Measurements from ENCODE around the gene AFDN. TPM values are rescaled to one million over a fixed set of nuclear protein-coding genes. Genes with fewer than 3 reads are reported as not detected.
A peak's percentile ranks its signal among the peaks of the same experiment; 100 is the strongest.

Gene AFDN
- total and polyA plus RNA-seq, 2 of the 8 experiments (the other 6 are each of a cell fraction or from before 2014, with no cell fraction given), result 53.4 to 192 TPM

GRCh38 chr6:167937948-167938911 is 111.5 kb downstream of the AFDN start:
- ChIA-PET POLR2A (ENCODE audit: partially characterized antibody) (interaction anchor here (0.7 kb wide), 2 partner anchors 9 to 111 kb away, joined by 3 to 4 read pairs; no protein-coding TSS in a partner anchor), CTCF (ENCODE audit: partially characterized antibody) (interaction anchor here (0.6 to 1.5 kb wide), 5 partner anchors 10 to 112 kb away, joined by 3 to 6 read pairs (median 4); no protein-coding TSS in a partner anchor)
- H2AK5ac ChIP-seq (ENCODE audit: low read depth, low read length), result no peak overlapping the region
- no peak for FAIRE-seq
- peaks cover 0 to 10% of the 10 kb centered on the region in 2 experiments; a peak in 2 of 4 replicates for H3K79me2 ChIP-seq (ENCODE audit: control insufficient read depth in 1 of 2, insufficient read depth in 2 of 2, low read length in 2 of 2)
- H3K18ac ChIP-seq (ENCODE audit: extremely low read depth, low read length), result peak overlapping the region; percentile 42; the same call in 1 of the 2 replicates
- no peak overlapping the region for H4K8ac ChIP-seq (ENCODE audit: extremely low read depth, insufficient read depth, low read length)
- no peaks in the 10 kb centered on the region for H3K27me3 ChIP-seq (replicated peaks in 1 of 4; ENCODE audit: control insufficient read depth in 3 of 4, extremely low read depth in 1 of 4, insufficient read depth in 3 of 4, low read length in 3 of 4)
- H4K20me1 ChIP-seq (replicated peaks in 1 of 2; ENCODE audit: control insufficient read depth in 1 of 2, insufficient read depth in 2 of 2, low read length in 2 of 2), result peaks cover 0 to 1% of the 10 kb centered on the region in 2 experiments
- peak overlapping the region; percentile 44; the same call in 1 of the 2 replicates for H3K27ac ChIP-seq (ENCODE audit: low read depth, low read length)
- peak in 1 of 2 experiments; percentile 43 for DNase-seq (ENCODE audit: low read depth in 1 of 2, low spot score in 2 of 2)
- H2AFZ ChIP-seq (ENCODE audit: low read length), result no peak overlapping the region
- H3K9me3 ChIP-seq (ENCODE audit: insufficient read depth in 2 of 2, low read depth in 1 of 2, low read length in 1 of 2), result no peaks in the 10 kb centered on the region
- no peak overlapping the region for H3K23ac ChIP-seq (ENCODE audit: insufficient read length)
- no peak overlapping the region for H3K9ac ChIP-seq (replicated peaks in 1 of 4; ENCODE audit: extremely low read depth in 1 of 4, low read depth in 3 of 4, low read length in 3 of 4)
- H3K56ac ChIP-seq (replicated peaks; ENCODE audit: insufficient read length, low read depth, low read length), result no peak overlapping the region
- H4K91ac ChIP-seq (replicated peaks; ENCODE audit: insufficient read length, low read length), result no peak overlapping the region
- no peak overlapping the region for H2BK120ac ChIP-seq (replicated peaks; ENCODE audit: low read depth, low read length)
- H3K79me1 ChIP-seq (ENCODE audit: low read depth, low read length), result peaks cover 2% of the 10 kb centered on the region; the same call in 1 of the 2 replicates
- H3K4ac ChIP-seq (replicated peaks; ENCODE audit: insufficient read length, low read depth, low read length), result no peak overlapping the region
- H3K36me3 ChIP-seq (ENCODE audit: control insufficient read depth in 2 of 4, insufficient read depth in 4 of 4, low read length in 3 of 4), result peaks cover 2 to 20% (median 8%) of the 10 kb centered on the region in 4 experiments; a peak in 6 of 8 replicates
- peaks cover 0 to 4% (median 0%) of the 10 kb centered on the region in 4 experiments; a peak in 1 of 7 replicates for H3K4me1 ChIP-seq (replicated peaks in 1 of 4; ENCODE audit: control insufficient read depth in 3 of 4, insufficient read depth in 4 of 4, low read length in 3 of 4)
- no peak overlapping the region for H2BK20ac ChIP-seq (ENCODE audit: low read length)
- H2BK5ac ChIP-seq (ENCODE audit: low read depth, low read length), result 0 out of 2 replicates have a peak overlapping the region, but pooled peaks have one; percentile 57
- H4K5ac ChIP-seq (ENCODE audit: insufficient read length, low read depth, low read length), result no peak overlapping the region
- no peak overlapping the region for H3K4me2 ChIP-seq (ENCODE audit: insufficient read depth in 1 of 2, low read depth in 2 of 2, low read length in 2 of 2)
- H3K4me3 ChIP-seq (ENCODE audit: extremely low read depth in 1 of 4, insufficient read depth in 2 of 4, low read depth in 3 of 4, low read length in 4 of 4), result no peak overlapping the region
- WGBS, 2 experiments (ENCODE audit: extremely low coverage in 1 of 2, insufficient coverage in 1 of 2, insufficient read length in 1 of 2, insufficient replicate concordance in 2 of 2, low coverage in 1 of 2, low lambda C conversion rate in 2 of 2, missing lambda C conversion rate in 1 of 2), result 85 to 100% methylated on average over 2 to 5 of the region's 5 CpGs
- no peak overlapping the region for H3K14ac ChIP-seq (ENCODE audit: insufficient read length)
- H2BK12ac ChIP-seq (ENCODE audit: low read depth, low read length), result no peak overlapping the region
- TF ChIP-seq ZNF274 (IDR thresholded peaks at IDR 0.05; ENCODE audit: borderline replicate concordance, extremely low read depth, low read length) (no peak), JUND (IDR thresholded peaks at IDR 0.05; ENCODE audit: low read length) (peak; percentile 25; the same call in 1 of the 2 replicates)
- H2BK15ac ChIP-seq (ENCODE audit: low read length), result no peak overlapping the region
- no peaks in the 10 kb centered on the region for H3K23me2 ChIP-seq (ENCODE audit: low read depth, low read length)

All from H1 (cell line).